Measurements from ENCODE around the gene FHDC1.

FHDC1 gene

DNA sequence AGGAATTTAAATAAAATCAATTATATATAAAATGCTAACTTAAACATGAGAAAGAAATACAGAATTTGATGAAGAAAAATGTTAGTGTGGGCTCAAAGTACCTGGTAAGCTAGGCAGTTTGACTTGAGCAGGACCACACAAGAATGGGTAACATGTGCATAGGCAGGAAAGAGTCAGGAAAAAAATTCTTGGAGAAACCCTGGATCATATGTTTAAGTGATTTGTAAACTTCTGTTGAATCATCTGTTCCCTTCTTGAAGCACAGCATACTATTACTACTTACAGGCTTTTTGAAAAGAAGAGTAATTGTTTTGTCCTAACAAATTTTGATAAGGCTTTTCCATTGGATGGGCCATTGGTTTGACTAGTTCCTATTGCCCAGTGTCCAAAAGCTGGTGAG is 37.5 kb upstream of the FHDC1 start:
- no peak overlapping the region for H3K27ac ChIP-seq
- POLR2A ChIA-PET (ENCODE audit: low non-redundant PET) = no interaction called here
- DNase-seq (ENCODE audit: low spot score) = no peak
- CTCF ChIA-PET = no interaction called here
- TF ChIP-seq, protein P1, sequence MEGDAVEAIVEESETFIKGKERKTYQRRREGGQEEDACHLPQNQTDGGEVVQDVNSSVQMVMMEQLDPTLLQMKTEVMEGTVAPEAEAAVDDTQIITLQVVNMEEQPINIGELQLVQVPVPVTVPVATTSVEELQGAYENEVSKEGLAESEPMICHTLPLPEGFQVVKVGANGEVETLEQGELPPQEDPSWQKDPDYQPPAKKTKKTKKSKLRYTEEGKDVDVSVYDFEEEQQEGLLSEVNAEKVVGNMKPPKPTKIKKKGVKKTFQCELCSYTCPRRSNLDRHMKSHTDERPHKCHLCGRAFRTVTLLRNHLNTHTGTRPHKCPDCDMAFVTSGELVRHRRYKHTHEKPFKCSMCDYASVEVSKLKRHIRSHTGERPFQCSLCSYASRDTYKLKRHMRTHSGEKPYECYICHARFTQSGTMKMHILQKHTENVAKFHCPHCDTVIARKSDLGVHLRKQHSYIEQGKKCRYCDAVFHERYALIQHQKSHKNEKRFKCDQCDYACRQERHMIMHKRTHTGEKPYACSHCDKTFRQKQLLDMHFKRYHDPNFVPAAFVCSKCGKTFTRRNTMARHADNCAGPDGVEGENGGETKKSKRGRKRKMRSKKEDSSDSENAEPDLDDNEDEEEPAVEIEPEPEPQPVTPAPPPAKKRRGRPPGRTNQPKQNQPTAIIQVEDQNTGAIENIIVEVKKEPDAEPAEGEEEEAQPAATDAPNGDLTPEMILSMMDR (conservative IDR thresholded peaks at IDR 0.05; ENCODE audit: low read depth) = no peak

DNA sequence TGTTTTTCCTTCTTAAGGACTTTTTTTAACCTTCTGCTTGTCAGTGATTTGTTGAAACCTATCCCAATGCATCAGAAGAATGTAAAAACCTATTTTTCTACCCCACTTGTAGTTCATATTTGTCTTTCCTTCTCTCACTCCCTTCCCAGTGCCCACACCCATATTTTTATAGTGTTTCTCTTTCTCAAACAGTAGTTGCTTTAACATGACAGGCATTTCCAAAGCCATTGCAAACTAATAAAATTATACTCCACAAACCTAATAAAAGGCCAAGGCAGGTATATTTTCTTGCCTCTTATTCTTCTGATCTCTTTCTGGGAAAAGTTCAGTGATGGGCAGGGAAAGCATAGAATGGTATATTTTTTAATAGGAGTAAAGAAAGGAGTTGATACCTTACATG is 35.7 kb upstream of the FHDC1 start:
- ChIA-PET CTCF (interaction anchor here (0.8 kb wide), 1 partner anchor 185 kb away, joined by 3 read pairs; no protein-coding TSS in a partner anchor), POLR2A (ENCODE audit: low non-redundant PET) (no interaction called here)
- DNase-seq (ENCODE audit: low spot score) = no peak
- no peak overlapping the region for H3K27ac ChIP-seq
- TF ChIP-seq, protein P1 (conservative IDR thresholded peaks at IDR 0.05; ENCODE audit: low read depth) = no peak

DNA sequence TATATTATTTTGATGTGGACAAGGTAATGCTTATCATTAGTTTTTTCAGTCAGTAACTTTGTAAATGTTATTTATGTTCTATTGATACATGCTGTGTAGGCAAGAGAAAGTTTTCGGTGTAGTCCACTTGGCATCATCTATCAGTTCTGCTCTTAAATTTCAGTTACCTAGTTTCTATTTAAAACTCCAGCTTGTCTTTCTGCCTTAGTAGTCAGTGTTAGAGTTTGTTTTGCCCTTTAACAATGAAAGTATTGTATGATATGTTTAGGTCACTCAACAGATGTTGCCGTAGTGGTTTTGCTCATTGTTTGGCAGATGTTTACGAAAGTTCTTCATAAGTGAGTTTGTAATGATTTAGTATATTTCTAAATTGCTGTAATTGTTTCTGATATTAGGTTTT is 34.9 kb upstream of the FHDC1 start:
- ChIA-PET CTCF (no interaction called here), POLR2A (ENCODE audit: low non-redundant PET) (no interaction called here)
- no peak overlapping the region for H3K27ac ChIP-seq
- TF ChIP-seq, protein P1 (conservative IDR thresholded peaks at IDR 0.05; ENCODE audit: low read depth) = no peak
- DNase-seq (ENCODE audit: low spot score) = no peak

DNA sequence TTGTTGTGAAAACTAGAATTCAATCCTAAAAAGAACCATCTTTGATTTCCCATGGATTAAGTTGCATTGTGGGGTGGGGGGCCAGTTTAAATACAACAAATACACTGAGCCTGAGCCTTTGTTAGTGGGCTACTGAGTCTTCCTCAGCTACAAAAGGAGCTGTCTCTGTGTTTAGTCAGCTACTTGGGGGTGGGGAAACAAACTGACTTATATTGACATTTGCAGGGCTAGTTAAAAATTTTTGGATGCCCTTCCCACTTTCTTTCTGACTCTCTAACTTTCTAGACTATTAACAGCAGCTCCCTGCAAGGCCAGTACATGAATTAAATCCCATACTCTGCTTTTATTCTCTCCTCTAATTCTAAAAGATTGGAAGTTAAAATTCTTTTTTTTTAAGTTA is 32.5 kb upstream of the FHDC1 start:
- H3K27ac ChIP-seq = no peak overlapping the region
- ChIA-PET CTCF (interaction anchor here (0.6 kb wide), 1 partner anchor 1261 kb away, joined by 4 read pairs; no protein-coding TSS in a partner anchor), POLR2A (ENCODE audit: low non-redundant PET) (no interaction called here)
- no peak for DNase-seq (ENCODE audit: low spot score)
- TF ChIP-seq, protein P1 (conservative IDR thresholded peaks at IDR 0.05; ENCODE audit: low read depth) = no peak

DNA sequence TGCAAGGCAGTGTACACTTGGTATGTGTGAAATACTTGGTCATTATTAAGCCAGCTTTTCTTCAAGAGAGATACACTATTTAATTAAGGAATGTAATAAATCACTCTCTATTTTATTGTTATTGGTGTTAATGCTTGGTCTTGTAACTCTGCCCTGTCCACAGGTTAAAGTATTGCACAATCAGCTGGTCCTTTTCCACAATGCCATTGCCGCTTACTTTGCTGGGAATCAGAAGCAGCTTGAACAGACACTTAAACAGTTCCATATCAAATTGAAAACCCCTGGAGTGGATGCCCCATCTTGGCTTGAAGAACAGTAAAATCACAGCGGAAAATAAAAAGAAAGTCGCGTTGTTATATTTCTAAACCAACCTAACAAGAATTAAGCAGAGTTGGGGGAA is 26.2 kb upstream of the FHDC1 start:
- POLR2A ChIA-PET (ENCODE audit: low non-redundant PET) = no interaction called here
- no peak for DNase-seq (ENCODE audit: low spot score)
- H3K27ac ChIP-seq = no peak overlapping the region
- TF ChIP-seq, protein P1 (conservative IDR thresholded peaks at IDR 0.05; ENCODE audit: low read depth) = no peak
- CTCF ChIA-PET = no interaction called here

DNA sequence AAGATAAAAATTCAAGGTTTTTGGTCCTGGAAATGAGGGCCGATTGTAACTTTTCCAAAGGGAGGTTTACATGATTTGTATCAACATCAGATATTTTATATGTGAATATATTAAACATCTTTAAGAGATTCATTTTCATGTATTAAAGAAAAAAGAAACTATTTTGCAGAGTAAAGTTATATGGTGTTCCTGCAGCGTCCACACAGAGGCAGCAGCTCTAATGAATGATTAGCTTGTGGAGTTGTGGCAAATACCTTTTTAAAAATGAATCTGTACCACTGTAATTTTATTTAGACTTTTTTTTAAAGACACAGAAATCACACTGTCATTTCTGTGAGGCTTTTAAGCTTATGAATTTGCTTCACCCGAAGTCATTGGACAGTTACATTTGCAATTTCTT is 25.6 kb upstream of the FHDC1 start:
- ChIA-PET POLR2A (ENCODE audit: low non-redundant PET) (interaction anchor here (0.6 kb wide), 1 partner anchor 95 kb away, joined by 6 read pairs; no protein-coding TSS in a partner anchor), CTCF (interaction anchor here (0.6 kb wide), 1 partner anchor 293 kb away, joined by 6 read pairs; no protein-coding TSS in a partner anchor)
- H3K27ac ChIP-seq = no peak overlapping the region
- TF ChIP-seq, protein P1 (conservative IDR thresholded peaks at IDR 0.05; ENCODE audit: low read depth) = no peak
- no peak for DNase-seq (ENCODE audit: low spot score)
